ENCODE data around the gene HYDIN. TPM values are rescaled to one million over a fixed set of nuclear protein-coding genes. Genes with fewer than 3 reads are reported as not detected.

The HYDIN gene
- total RNA-seq, 2 donors from 2014 or later, result 5.6 to 6.7 TPM

DNA sequence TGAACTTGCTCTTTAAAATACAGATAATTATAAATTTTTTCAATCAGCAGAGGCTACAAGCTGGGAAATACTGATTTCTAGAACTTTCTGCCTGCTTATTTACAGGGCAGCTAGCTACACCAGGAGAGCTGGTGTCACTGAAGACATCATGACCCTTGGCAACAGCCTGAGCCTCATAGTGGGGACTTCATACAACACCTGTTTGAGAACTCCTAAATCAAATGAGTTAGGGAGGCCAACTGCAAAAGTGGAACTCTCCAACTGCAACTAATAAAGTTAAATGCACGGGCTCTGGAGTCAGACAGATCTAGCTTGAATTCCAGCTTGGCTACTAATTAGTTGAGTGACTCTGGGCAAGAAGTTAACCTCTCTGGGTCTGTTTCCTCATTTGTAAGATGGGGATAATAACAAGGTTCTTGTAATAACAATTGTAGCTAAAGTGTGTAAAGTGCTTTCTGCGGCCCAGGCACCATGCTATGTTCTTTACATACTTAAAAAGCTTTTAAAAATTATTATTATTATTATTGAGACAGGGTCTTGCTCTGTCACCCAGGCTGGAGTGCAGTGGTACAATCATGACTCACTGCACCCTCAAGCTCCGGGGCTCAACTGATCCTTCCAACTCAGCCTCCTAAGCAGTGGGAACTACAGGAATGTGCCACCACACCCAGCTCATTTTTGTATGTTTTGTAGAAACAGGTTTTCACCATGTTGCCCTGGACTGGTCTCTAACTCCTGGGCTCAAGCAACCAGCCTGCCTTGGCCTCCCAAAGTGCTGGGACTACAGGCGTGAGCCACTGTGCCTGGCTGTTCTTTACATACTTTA lies 462.9 kb downstream of the HYDIN start:
- intact Hi-C loops (cut with DNase I), result loop anchor here (5.0 kb wide), 1 partner anchor 90 kb away; no protein-coding TSS in a partner anchor
- Histone ChIP-seq H3K4me3 (no peak overlapping the region), H3K27ac (no peak overlapping the region), H3K4me1 (no peaks in the 10 kb centered on the region), H3K27me3 (no peaks in the 10 kb centered on the region), H3K36me3 (replicated peaks in 1 of 2; ENCODE audit: insufficient read depth in 1 of 2, low read depth in 2 of 2) (peaks cover 0 to under 1% of the 10 kb centered on the region in 2 donors), H3K9me3 (no peaks in the 10 kb centered on the region)
- no peak for TF ChIP-seq POLR2A (IDR thresholded peaks at IDR 0.05)
- TF ChIP-seq, protein P1, sequence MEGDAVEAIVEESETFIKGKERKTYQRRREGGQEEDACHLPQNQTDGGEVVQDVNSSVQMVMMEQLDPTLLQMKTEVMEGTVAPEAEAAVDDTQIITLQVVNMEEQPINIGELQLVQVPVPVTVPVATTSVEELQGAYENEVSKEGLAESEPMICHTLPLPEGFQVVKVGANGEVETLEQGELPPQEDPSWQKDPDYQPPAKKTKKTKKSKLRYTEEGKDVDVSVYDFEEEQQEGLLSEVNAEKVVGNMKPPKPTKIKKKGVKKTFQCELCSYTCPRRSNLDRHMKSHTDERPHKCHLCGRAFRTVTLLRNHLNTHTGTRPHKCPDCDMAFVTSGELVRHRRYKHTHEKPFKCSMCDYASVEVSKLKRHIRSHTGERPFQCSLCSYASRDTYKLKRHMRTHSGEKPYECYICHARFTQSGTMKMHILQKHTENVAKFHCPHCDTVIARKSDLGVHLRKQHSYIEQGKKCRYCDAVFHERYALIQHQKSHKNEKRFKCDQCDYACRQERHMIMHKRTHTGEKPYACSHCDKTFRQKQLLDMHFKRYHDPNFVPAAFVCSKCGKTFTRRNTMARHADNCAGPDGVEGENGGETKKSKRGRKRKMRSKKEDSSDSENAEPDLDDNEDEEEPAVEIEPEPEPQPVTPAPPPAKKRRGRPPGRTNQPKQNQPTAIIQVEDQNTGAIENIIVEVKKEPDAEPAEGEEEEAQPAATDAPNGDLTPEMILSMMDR (IDR thresholded peaks at IDR 0.05), result no peak
- WGBS, 2 donors, result 88 to 90% methylated on average over 4 of the region's 4 CpGs
- DNase-seq (no peak), ATAC-seq (no peak)

DNA sequence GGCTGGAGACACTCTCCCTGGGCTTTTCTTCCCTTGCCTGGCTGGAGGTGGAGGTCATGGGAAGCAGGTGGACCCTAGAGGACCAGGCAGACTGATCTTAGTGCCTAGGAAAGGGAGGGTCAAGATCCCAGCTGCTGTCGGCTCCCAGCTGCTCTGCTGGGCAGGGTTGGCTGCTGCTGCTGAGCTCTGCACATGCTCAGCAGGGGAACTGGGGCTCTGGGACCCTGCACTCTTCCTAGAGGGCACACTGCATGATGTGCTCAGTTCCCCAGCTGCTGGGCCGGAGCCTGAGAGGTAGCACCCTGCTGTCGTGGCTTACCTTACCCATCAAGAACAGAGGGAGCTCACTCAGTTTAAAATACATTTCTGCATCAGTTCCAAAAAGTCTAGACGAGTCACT lies 463.9 kb downstream of the HYDIN start:
- WGBS, 2 donors, result 93% methylated on average over 3 to 4 of the region's 4 CpGs
- Histone ChIP-seq H3K4me3 (no peak overlapping the region), H3K27ac (no peak overlapping the region), H3K27me3 (no peaks in the 10 kb centered on the region), H3K4me1 (no peaks in the 10 kb centered on the region), H3K9me3 (no peaks in the 10 kb centered on the region), H3K36me3 (replicated peaks in 1 of 2; ENCODE audit: insufficient read depth in 1 of 2, low read depth in 2 of 2) (peaks cover 0 to 8% of the 10 kb centered on the region in 2 donors)
- intact Hi-C loops (cut with DNase I), result loop anchor here (5.0 kb wide), 1 partner anchor 89 kb away; no protein-coding TSS in a partner anchor
- no peak for ATAC-seq
- TF ChIP-seq, protein P1 (IDR thresholded peaks at IDR 0.05), result no peak
- TF ChIP-seq POLR2A (IDR thresholded peaks at IDR 0.05), result no peak
- no peak for DNase-seq

DNA sequence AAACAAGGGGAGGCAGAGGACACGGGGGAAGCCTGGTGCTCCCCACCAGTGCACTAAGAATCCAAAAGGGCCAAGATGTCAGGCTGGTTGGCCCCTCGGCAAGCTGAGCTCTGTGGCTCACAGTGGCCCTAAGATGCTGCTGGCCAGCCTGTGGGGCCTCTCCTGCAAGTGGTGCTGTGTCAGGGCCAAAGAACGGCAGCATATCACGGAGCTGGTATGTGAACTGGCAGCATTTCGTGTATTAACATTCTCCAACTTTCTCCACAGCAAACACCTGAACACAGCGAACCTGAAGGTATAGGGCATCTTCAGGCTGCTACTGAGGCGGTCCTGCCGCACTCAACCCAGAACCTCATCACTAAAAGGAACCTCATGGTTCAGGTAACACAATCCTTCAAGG lies 464.3 kb downstream of the HYDIN start:
- no peak for ATAC-seq

DNA sequence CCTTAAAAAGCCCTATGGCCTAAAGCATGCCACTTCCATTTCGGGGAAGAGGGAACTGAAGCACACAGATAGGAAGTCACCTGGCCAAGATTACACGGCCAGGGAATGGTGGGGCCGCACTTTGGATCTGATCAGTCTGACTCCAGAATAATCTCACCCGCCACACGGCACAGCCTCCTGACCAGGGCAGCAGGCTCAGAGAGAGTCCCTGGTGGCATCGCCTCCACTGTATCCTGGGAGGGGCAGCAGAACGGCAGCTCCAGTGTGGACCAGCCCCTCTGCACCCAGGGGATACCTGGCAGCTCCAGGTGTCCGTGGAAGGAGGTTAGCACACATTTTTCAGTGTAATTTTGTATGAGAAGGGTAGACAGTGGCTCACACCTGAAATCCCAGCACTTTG lies 465.0 kb downstream of the HYDIN start:
- H3K4me3 ChIP-seq, result no peak overlapping the region
- H3K36me3 ChIP-seq (replicated peaks in 1 of 2; ENCODE audit: insufficient read depth in 1 of 2, low read depth in 2 of 2), result peaks cover 0 to 14% of the 10 kb centered on the region in 2 donors
- no peaks in the 10 kb centered on the region for H3K9me3 ChIP-seq
- DNase-seq (no peak), ATAC-seq (no peak)
- intact Hi-C loops (cut with DNase I), result loop anchor here (5.0 kb wide), 1 partner anchor 88 kb away; no protein-coding TSS in a partner anchor
- H3K27ac ChIP-seq, result no peak overlapping the region
- no peaks in the 10 kb centered on the region for H3K27me3 ChIP-seq
- 90 to 92% methylated on average over 2 to 8 of the region's 8 CpGs for WGBS, 2 donors
- H3K4me1 ChIP-seq, result no peaks in the 10 kb centered on the region
- TF ChIP-seq, protein P1 (IDR thresholded peaks at IDR 0.05), result no peak
- no peak for TF ChIP-seq POLR2A (IDR thresholded peaks at IDR 0.05)

More for the DNA sequence above, 464.3 kb downstream of the HYDIN start:
- DNase-seq, result no peak
- Histone ChIP-seq H3K27ac (no peak overlapping the region), H3K4me1 (no peaks in the 10 kb centered on the region), H3K27me3 (no peaks in the 10 kb centered on the region), H3K4me3 (no peak overlapping the region), H3K9me3 (no peaks in the 10 kb centered on the region), H3K36me3 (replicated peaks in 1 of 2; ENCODE audit: insufficient read depth in 1 of 2, low read depth in 2 of 2) (peaks cover 0 to 13% of the 10 kb centered on the region in 2 donors)
- WGBS, 2 donors, result 85 to 86% methylated on average over 8 of the region's 8 CpGs
- intact Hi-C loops (cut with DNase I), result loop anchor here (5.0 kb wide), 1 partner anchor 89 kb away; no protein-coding TSS in a partner anchor
- TF ChIP-seq, protein P1 (IDR thresholded peaks at IDR 0.05), result no peak
- TF ChIP-seq POLR2A (IDR thresholded peaks at IDR 0.05), result no peak
